CD4-positive, alpha-beta T cell treated with Interferon gamma for 1 hour (primary cell): ENCODE data around the gene MBD3L2B.

Experiments used
- DNase-seq: peaks from one replicate; pipeline ENCODE4 v3.0.0-alpha.2; 2020

Gene MBD3L2B

DNA sequence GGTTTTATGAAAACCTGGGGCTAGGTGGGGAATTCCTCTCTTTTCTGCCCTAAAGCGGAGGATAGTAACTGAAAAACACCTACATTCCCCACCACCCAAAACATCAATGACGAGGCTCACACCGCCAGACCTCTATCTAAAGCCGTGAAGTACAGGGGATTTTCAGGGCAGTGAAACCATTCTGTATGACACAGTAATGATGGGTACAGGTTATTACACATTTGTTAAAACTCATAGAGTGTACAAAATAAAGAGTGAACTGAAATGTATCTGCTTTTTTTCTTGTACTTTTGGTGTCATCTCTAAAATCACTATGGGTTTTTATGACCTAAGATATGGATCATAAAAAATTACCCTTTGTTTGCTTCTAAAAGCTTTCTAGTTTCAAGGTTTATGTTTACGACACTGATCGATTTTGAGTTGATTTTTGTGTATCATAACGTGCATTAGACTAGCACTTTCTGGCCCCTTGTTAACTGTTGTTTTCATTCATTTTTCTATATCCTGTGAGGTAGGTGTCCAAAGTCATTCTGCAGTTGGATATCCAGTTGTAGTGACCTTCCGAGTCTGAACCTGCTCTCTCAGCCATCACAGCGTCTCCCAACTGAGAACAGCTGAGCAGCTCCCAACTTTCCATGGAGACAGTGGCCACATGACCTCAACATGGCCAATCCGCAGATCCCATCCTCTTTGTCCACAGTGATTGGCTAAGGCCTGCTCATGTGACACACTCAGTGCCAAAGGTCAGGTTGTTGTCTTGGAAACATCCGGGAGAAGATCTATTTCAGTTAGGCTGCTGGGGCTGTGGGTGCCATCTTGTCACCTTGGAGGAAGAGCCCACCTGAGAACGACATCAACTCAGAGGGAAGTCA lies 10.3 kb downstream of the MBD3L2B start:
- DNase-seq = no peak

DNA sequence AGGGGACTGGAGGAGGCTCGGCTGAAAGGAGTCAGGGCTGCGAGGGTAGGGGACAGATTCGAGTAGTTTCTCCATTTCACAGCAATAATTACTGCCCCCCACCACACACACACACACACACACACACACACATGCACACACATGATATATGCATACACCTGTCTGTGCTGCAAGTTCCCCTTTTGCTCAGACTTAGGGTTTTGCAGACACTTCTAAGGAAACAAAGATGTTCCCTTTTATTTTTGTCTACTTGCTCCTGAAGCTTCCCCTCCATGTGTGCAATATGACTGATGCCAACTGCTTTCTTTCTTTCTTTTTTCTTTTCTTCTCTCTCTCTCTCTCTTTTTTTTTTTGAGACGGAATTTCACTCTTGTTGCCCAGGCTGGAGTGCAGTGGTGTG lies 13.4 kb downstream of the MBD3L2B start:
- DNase-seq = no peak

DNA sequence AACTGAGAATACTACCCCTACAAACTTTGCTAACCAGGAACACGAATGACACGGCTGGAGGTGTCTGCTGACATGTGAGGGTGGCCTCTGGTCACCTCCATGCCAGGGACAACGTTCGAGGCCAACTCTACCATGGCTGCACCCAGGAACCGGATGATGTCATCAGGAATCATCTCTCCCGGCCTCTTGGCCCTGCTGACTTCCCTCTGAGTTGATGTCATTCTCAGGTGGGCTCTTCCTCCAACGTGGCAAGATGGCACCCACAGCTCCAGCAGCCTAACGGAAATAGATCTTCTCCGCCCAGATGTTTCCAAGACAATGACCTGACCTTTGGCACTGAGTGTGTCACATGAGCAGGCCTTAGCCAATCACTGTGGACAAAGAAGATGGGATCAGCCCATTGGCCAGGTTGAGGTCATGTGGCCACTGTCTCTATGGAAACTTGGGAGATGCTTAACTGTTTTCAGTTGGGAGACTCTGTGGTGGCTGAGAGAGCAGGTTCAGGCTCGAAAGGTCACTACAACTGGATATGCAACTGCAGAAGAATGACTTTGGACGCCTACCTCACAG lies 15.0 kb downstream of the MBD3L2B start:
- DNase-seq = no peak

DNA sequence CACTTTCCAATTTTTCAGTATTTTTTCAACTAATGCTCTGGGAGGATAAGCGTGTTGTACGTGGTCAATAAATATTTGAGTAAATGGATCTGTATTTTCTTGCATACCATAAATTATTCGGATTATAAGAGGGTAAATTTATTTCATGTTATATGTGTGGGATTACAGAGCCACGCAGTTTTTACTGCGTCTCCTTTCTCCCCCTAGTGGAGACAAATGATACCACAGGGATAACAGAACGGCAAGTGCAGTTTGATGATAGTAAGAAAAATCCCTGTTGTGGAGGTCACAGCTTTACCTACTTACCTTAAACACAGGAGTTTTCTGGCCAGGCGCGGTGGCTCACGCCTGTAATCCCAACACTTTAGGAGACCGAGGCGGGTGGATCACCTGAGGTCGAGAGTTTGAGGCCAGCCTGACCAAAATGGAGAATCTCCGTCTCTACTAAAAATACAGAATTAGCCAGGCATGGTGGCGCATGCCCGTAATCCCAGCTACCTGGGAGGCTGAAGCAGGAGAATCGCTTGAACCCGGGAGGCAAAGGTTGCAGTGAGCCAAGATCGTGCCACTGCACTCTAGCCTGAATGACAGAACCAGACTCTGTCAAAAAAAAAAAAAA lies 16.8 kb downstream of the MBD3L2B start:
- DNase-seq = no peak

DNA sequence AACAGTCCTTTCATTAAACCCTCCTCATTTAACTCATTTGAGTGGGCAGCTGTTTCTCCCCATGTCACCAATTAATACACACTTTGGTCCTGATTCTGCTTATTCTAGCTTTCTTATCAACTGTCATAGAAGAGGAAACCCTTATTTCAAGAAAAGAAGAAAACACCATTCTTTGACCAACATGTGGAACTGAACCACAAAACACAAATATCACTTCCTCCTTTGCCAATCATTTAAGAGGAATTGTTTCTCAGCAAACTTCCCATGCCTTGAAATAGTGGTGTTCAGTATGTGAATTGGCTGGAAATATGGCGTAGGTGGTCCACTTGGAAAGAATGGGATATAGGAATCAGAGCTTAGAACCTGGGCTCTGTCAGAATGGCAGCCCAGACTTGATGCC lies 20.4 kb downstream of the MBD3L2B start:
- no peak for DNase-seq

DNA sequence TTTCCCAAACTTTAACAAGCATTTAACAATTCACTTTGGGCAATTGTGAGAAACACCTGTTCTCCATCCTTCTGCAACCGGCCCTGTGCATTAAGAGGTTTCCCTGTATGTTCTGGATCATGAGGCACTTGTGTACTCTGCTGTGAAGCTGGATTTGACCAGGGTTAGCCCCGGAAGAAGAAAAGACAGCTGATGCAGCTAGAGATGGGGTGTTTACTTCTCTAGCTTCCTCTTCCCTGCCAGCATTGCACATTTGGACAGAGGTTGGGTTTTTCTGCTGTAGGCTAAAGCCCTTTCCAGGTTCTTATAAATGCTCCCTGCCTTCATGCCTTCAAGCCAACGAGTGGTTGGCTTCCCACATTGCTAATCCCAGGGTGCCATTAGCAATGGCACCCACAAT lies 20.9 kb downstream of the MBD3L2B start:
- DNase-seq = no peak

DNA sequence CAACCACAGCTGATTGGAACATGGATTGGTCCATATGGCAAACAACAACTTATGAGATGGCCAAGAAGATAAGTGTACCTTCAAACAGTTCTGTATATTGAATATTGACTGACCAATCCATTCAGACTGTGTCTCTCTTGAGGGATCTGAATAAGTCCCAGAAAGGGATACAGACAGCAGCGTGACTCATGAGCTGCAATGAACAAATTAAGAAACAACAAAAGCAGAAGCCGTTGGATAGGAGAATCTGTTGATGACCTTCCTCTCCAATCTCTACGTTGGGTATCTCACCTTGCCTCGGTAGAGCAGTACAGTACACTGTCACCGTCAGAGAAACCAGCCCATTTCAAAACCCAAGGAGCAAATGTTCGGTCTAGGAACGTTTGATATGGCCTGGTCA lies 21.3 kb downstream of the MBD3L2B start:
- DNase-seq = no peak

DNA sequence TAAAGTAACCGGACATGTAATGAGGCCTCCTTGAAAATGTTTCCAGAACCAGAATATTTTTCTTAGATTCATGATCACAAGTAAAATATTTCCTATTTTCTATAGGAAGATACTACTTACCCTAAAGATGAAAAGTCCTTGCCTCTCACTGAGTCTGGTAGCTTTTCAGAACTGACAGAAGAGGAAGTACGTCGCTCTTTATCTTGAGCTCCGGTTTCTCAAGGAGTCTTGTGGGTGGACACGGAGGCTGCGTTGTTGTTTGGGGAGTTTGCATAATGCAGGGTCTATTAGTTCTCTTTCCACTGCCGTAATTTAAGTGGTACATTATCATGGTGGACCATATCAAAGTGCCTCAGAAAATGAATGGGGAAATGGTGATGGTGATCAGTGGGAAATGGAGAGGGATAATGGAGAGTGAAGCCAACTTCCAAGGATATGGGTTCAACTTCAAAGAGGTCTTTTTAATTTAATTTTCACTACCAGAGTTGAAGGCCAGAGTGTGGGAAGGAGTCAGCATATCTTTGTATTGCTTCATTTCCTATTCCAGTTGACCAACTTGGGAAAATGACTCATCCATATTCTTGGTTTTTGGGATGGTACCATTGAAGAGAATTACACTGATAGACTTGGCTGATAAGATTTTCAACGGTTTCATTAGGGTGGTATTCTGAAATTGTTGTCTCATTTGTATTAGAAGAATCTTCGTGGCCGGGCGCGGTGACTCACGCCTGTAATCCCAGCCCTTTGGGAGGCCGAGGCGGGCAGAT lies 23.4 kb downstream of the MBD3L2B start:
- no peak for DNase-seq

DNA sequence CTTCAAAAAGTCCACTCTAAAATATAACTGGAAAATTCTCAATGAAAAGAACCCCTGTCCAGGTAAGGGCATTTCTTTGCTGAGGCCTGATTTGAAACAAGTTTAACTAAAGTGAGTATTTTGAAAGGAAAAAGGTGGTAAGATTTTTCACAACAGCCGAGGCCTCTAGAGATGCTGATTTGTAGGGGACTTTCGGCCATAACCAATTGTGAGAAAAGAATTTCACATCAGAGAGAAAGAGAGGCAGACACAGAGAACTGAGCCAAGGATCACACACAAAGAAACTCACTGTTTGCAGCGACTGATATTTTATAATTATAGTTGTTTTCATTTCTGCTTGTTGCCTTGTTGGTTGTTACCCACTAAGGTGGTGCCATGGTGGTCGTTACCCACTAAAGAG lies 24.4 kb downstream of the MBD3L2B start:
- DNase-seq = no peak

DNA sequence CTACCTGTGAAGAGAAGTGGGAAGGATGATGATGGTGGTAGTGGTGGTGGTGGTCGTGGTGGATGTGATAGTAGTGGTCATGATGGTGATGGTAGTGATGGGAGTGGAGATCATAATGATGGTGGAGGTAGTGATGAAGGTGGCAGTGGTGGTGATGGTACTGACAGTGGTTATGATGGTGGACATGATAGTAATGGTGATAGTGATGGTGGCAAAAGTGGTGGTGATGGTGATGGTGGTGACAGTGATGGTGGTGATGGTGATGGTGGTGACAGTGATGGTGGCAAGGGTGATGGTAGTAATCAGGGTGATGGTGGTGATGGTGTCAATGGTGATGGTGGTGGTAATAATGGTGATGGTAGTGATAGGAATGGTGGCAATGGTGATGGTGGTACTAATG lies 26.2 kb downstream of the MBD3L2B start:
- no peak for DNase-seq

DNA sequence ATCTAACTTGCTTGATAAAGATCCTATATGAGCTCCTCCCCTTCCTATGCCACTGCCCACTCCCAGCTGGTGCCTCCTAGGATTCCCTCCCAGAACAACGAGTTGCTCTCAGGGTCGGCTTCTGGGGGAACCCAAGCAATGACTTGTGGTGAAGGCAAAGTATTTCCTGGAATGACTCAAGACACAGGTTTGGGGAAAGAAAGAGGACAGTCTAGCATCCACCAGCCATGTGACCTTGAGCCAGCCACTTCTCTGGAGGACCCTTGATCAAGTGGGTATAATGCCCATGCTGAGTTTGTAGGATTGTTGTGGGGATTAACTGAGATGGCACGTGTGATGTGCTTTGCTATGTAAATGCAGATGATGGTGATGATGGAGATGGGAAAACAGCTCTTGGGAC lies 33.0 kb downstream of the MBD3L2B start:
- DNase-seq = no peak

DNA sequence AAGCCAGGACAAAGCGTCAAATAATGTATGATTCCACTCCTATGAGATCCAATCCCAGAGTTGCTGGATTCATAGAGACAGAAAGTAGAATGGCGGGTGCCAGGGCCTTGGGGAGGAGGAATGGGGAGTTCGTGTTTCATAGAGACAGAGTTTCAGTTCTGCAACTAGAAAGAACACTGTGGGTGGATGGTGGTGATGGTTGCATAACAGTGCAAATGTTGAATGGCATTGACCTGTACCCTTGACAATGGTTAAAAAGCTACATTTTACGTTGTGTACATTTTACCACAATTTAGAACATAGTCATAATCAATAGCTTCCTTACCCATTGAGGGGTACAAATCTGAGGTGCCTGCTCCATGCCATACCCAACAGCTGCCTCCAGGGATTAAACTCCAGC lies 33.4 kb downstream of the MBD3L2B start:
- no peak for DNase-seq

DNA sequence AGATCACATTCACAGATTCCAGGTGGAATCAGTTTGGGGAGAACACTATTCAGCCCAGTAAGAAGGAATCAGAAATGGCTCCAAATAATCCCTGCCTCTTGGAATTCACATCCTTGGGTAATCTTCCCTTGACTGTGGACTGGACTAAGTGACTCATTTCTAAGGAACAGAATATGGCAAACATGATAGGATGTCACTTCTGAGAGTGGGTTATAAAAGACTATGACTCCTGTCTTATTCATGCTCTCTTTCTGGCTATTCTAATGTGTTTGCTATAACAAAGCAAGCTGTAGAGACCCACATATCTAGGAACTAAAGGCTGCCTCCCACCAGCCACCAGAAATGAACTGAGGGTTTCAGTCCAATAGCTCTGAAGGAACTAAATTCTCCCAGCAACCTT lies 37.8 kb downstream of the MBD3L2B start:
- DNase-seq = no peak

DNA sequence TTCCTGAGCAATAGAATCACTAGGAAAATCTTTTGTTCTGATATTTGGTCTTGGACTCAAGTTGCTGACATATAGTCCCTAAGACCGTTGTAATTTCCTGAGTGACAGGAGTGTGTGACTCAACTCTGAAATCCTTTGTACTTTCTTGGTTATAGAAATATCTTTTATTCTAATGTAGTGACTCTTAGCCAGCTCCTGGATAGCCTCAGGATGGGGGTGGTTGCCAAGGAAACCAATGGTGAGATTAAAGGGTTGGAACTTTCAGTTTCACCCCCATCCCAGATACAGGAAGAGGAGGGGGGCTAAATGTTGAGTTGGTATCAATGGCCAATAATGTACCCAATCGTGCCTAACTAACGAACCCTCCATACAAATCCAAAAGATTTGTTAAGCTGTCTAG lies 41.8 kb downstream of the MBD3L2B start:
- DNase-seq = no peak

DNA sequence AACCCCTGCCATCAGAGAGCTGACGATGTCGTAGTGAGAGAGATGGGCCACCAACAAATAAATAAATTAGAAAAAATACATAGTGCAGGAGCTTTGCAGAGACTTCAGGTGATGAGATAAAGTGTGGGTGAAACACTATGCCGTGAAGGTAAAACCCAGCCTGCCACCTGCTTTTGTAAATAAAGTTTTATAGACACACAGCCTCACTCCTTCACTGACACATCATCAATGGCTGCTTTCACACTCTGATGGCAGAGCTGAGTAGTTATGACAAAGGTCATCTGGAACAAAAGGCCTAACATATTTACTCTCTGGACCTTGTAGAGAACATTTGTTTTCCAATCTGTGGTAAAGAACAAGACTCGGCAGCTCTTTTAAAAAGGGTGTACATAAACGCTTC lies 45.0 kb downstream of the MBD3L2B start:
- no peak for DNase-seq

DNA sequence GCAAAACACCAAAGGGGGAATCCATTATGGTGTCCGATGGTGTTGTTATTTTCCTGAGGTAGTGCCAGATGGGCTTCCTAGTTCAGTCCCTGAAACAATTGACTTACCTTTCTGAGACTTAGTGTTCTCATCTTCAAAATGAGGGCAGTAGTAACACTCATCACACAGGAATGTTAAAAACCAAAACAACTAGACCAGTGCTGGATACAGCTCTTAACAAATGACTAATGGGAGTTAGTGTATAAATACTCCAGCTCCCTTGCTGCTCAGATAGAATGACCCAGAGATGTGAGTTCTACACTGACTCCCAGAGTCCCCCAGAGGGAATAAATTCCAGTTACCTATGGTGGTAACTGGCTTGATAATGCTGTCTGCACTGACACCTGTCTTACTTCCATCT lies 49.9 kb downstream of the MBD3L2B start:
- DNase-seq = no peak

DNA sequence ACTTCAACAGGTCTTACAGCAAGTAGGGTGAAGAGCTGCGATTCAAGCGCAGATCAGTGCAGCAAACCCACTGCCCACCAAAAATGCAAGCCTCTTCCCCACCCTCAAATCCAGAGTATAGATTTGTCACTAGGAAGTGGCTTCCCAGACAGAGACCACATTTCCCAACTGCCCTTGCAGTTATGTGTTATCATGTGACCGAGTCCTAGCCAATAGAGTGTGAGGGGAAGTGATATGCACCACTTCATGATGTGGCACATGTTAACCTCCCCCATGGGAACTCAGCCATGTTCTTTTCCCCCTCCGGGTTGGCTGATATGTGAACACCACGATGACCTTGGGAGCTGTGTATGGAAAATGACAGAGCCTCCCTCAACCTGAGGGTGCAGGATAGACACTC lies 50.8 kb downstream of the MBD3L2B start:
- DNase-seq = peak; percentile 43

DNA sequence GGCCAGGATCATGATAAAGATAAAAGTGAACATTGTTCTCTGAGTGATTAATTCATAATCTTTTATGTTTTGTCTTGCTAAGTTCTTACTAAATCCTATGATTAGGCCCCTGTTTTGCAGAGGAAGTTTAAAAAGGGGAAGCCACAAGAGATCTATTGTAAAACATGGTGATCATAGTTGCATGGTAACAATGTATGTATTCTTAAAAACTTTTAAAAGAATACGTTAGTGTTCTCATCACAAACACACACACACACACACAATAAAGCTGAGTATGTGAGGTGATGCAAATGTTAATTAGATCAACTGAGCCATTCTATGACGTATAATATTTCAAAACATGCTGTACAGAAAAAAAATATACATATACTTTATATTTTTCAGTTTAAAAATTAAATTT lies 51.2 kb downstream of the MBD3L2B start:
- no peak for DNase-seq

DNA sequence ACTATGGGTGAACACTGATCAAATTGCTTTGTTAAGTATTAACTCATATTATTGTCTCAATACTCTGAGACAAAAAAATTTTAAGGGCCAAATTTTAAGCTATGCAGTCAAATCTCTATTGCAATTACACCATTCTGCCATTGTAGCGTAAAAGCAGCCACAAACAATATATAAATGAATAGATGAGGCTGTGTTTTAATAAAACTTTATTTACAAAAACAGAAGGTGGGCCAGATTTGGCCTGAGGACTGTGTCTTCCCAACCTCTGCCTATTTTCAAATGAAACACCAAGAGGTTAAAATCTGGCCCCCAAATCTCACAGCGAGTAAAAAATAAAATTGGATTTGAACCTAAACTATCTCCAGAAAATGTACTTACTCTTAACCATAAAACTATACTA lies 51.7 kb downstream of the MBD3L2B start:
- DNase-seq = no peak
